H1 (cell line): ENCODE measurements around the gene STAT1. TPM values are rescaled to one million over a fixed set of nuclear protein-coding genes. Genes with fewer than 3 reads are reported as not detected.

Experiments used
- ATF2 ChIP-seq: IDR thresholded peaks from 2 replicates; pipeline ENCODE4 v1.6.1; 2012; ENCODE audit warnings: low read length, inconsistent platforms
- polyA plus RNA-seq, 7 experiments: library from polyadenylated mRNA; depleted of rRNA in 3 of 7; stranded (reverse) in 5 of 7; unstranded in 2 of 7; fragments of >200 nt in 5 of 7; fragments of 200-250 nt in 2 of 7; gene quantifications; 1 replicate in 5 of 7; 2 replicates in 1 of 7; 4 replicates in 1 of 7; pipeline versions ENCODE4 v1.2.1 to v1.2.3, GENCODE V29; 2011 to 2013; ENCODE audit warnings: missing spikeins in 2 of 7, mixed read lengths in 2 of 7
- total RNA-seq: library from RNA; stranded (reverse); fragmentation: NEBNext Ultra II Directional; extraction: Animal tissue kit (Norgen Biotek cat#: 25700); gene quantifications from 2 replicates; pipeline ENCODE4 v1.2.1, GENCODE V29; 2021

STAT1 gene
- total and polyA plus RNA-seq, 2 of the 8 experiments (the other 6 are each of a cell fraction or from before 2014, with no cell fraction given): 20.3 to 43.0 TPM

DNA sequence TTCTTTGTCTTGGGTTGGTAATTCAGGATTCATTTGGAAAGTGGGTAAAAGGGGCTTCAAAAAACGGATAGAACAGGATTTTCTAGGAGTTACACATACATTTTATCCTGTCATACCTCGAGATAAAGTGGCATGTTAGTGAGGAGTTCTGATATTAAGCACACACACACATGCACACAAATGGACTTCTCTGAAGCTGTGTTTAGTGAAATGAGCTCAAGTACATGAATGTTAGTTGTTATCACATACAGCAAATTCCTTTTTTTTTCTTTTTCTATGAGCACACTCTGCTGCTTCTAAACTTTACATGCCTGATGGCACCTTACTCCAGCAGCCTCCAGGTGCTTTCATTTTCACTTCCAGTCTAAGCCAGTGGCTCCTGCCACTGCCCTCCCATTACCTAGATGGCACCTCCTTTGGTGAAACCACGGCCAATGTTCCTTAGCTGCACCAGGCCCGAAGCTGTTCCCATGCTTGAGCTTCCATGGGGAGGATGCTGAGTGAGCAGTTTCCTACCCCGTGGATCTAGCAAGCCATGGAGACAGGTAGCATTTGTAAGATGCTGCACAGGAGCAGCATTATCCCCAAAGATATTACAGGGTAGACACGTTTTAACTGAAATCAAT is 49.7 kb downstream of the STAT1 start (continued):
- TF ChIP-seq ATF2: no peak
